ENCODE results near the gene C16orf87.

The C16orf87 gene

GRCh38 chr16:46757339-46758050 is 73.5 kb downstream of the C16orf87 start:
- DNase-seq (ENCODE audit: low spot score) = no peak

DNA sequence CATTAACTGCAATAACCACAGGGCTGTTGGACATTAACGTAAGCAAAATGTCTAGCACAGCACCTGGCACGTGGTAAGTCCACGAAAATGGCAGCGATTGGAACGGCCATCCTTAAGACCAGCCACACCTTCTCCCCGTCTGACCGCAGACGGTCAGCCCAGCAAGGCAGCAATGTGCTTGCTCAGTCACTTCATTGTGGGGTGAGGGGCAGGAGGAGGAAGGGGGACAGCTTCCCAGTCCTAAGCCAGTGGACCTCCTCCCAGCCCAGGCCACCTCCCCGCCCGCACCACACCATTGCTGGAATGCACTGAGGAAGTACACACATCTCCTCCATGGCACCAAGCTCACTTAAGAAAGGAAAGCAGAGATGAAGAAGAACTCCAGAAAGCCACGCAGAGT is 74.2 kb downstream of the C16orf87 start:
- DNase-seq (ENCODE audit: low spot score) = no peak

DNA sequence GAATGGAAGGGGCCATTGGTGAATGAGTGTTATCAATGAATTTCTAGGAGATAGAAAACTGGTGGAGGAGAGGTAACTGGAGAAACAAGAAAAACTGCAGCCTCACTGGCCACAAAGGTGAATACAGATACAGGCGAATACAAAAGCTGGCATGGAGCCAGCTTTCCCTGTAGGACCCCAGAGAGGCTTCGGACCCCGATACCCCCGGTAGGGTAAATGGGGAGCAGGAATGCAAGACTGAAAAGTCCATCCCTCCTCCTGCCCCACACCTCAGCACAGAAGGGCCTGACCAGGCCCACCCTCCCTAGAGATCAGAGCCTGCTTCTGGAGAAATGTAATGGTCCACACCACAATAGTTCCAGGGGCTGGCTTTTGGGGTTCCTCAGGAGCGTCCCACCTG is 78.0 kb downstream of the C16orf87 start:
- DNase-seq (ENCODE audit: low spot score) = no peak

DNA sequence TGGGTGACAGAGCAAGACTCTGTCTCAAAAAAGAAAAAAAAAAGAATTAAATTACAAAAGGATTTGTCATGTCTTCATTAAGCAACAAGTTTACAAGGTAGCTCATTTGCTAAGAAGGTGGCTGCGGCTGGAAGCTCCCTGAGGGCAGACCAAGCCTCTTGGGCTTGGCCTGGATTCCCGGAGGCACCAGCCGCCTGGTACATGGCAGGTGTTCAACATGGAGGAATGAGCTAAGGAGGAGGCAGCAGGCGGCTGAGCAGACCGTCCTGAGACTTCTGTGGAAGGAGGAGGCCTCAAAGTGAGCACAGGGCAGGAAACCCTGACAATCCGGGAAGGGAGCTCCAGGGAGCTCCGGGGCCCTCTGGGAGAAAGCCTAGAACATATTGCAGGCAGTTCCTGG is 79.6 kb downstream of the C16orf87 start:
- no peak for DNase-seq (ENCODE audit: low spot score)

DNA sequence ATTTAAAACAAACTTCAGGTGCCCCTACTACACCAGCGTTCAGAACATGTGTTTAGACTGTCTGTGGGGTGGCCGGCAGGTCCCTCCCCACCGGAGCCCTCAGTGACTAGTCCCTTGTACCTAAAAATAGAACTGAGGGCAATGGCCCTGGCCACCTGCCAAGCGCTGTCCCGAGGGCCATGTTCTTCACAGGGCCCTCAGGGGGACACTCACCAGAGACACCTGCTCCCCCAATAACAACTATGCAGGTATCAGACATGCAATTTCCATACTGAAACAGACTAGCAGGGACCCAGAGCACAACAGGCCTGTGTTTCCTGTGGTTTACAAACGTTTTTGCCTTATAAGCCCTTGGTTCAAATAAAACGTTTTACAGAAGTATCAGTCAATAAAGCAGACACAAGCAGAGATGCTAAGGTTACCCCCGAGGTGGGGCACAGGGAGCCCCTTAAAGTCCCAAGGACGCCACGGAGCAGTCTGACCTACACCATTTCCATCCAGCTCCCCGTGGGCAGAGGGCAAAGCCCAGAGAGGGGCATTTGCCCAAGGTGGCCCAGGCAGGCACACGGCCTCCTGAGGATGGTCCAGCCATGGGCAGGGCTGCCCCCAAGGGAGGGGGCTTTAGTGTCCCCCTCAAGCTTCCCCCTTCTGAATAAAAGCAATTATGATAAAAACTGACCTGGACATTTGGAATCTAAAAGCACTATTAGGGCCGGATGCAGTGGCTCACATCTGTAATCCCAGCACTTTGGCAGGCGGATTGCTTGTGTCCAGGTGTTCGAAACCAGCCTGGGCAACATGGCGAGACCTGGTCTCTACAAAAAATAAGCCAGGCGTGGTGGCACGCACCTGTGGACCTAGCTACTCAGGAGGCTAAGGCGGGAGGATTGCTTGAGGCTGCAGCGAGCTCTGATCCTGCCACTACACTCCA is 81.9 kb downstream of the C16orf87 start:
- no peak for DNase-seq (ENCODE audit: low spot score)

GRCh38 chr16:46747777-46748651 is 83.0 kb downstream of the C16orf87 start, which contains the start of gene MYLK3:
MYLK3 (minus strand) TSS chr16:46748344; CDS start chr16:46748193, 151 bp downstream.
- no peak for DNase-seq (ENCODE audit: low spot score)

- no peak for DNase-seq (ENCODE audit: low spot score)
Observed at GRCh38 chr16:46746821-46747776, 83.9 kb downstream of the C16orf87 start.

Data from CD4-positive, alpha-beta T cell treated with Interleukin-6 at 100 ng/mL for 8 hours (primary cell).